A673 (cell line): ENCODE data around the gene PKNOX2.

Experiments
- CTCF ChIP-seq: fragments of 300-800, 200-600 bp; sonication (generic); conservative IDR thresholded peaks from 2 replicates; pipeline ENCODE4 v1.5.1; 2017; ENCODE audit warnings: low read depth, mild to moderate bottlenecking, antibody characterized with exemption, low read length, moderate library complexity, mixed read lengths
- EZH2 ChIP-seq: fragments of 200-600 bp; sonication (generic); IDR thresholded peaks from 2 replicates; pipeline ENCODE4 v1.6.1; 2017; ENCODE audit warnings: borderline replicate concordance, low read depth, mild to moderate bottlenecking, mixed read lengths, antibody characterized with exemption, low read length; ENCODE audit not compliant: poor library complexity, severe bottlenecking

GRCh38 chr11:125335106-125335505 lies 170.6 kb downstream of the PKNOX2 start:
- TF ChIP-seq CTCF (no peak), EZH2 (no peak)
